ENCODE measurements around the gene KCNAB2.

KCNAB2 gene

DNA sequence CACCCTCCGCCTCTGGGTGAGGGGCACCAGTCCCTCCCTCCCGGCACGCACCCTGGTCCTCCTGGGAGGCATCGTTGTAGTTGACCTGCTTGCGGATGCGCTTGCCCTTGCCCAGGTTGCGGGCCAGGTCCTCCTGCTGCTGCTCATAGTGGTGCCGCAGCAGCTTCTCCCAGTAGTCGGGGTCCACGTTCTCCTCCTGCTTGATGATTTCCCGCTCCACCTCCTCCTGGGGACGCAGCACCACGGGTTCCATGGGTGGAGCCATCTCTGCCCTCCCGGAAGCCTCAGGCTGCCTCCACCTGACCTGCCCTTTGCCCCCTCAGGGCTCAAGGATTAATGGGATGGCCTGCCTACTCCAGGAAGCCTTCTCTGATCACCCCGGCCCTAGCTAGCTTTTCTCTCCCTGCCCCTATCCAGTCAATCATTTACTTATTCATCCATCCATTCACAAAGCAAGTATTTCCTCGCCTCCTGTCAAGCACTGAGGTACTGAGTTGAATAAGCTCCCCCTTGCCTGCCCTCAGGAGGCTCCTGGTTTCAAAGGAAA, 80.9 kb downstream of the KCNAB2 start:
- Histone ChIP-seq H3K27me3 (ENCODE audit: insufficient read depth, low read length, poor library complexity, severe bottlenecking) (no peaks in the 10 kb centered on the region), H3K9ac (ENCODE audit: low read depth, low read length, poor library complexity, severe bottlenecking) (no peak overlapping the region), H3K4me2 (ENCODE audit: low read depth, low read length, poor library complexity, severe bottlenecking) (no peak overlapping the region), H3K36me3 (ENCODE audit: insufficient read depth, low read length) (no peaks in the 10 kb centered on the region), H3K79me2 (ENCODE audit: insufficient read depth, low read length) (no peaks in the 10 kb centered on the region), H3F3A (ENCODE audit: low read depth) (no peaks in the 10 kb centered on the region), H3K4me1 (ENCODE audit: insufficient read depth, low read length, poor library complexity, severe bottlenecking) (no peaks in the 10 kb centered on the region), H3K9me2 (replicated peaks; ENCODE audit: low read depth, low read length) (no peaks in the 10 kb centered on the region), H3K4me3 (ENCODE audit: low read length, poor library complexity, severe bottlenecking) (no peak overlapping the region), H2AFZ (ENCODE audit: low read length) (no peak overlapping the region), H4K20me1 (ENCODE audit: insufficient read depth, low read length, poor library complexity, severe bottlenecking) (no peaks in the 10 kb centered on the region), H3K9me3 (ENCODE audit: insufficient read depth, low read depth, low read length) (no peaks in the 10 kb centered on the region)
- TF ChIP-seq, protein P1, sequence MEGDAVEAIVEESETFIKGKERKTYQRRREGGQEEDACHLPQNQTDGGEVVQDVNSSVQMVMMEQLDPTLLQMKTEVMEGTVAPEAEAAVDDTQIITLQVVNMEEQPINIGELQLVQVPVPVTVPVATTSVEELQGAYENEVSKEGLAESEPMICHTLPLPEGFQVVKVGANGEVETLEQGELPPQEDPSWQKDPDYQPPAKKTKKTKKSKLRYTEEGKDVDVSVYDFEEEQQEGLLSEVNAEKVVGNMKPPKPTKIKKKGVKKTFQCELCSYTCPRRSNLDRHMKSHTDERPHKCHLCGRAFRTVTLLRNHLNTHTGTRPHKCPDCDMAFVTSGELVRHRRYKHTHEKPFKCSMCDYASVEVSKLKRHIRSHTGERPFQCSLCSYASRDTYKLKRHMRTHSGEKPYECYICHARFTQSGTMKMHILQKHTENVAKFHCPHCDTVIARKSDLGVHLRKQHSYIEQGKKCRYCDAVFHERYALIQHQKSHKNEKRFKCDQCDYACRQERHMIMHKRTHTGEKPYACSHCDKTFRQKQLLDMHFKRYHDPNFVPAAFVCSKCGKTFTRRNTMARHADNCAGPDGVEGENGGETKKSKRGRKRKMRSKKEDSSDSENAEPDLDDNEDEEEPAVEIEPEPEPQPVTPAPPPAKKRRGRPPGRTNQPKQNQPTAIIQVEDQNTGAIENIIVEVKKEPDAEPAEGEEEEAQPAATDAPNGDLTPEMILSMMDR (conservative IDR thresholded peaks at IDR 0.05; ENCODE audit: low read length): no peak
- no peak for TF ChIP-seq EZH2phosphoT487 (IDR thresholded peaks at IDR 0.05; ENCODE audit: borderline replicate concordance)

DNA sequence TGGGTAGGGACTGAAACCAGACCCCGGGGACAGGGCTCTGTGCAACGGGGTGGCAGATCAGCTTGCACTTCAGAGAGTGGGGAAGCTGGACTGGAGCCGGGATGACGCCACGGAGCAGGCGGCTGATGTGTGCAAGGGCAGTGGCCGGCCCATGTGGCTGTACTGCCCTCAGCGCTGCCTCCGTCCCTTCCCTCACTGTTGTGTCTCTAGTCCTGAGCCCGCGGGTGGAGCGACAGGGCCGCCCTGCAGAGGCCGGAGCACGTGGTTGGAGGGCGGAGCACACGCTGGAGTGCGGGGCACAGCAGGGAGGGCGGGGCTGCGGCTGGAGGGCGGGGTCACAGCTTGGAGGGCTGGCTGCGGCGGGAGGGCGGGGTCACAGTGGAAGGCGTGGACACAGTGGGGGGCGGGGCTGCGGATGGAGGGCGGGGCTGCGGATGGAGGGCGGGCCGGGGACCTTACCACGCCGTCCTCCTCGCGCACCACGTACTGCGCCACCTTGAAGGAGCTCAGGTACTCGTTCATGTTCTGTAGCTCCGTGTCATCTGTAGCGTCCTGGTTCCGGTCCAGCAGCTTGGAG, 82.0 kb downstream of the KCNAB2 start:
- no peak overlapping the region for H3K4me2 ChIP-seq (ENCODE audit: low read depth, low read length, poor library complexity, severe bottlenecking)
- TF ChIP-seq, protein P1 (conservative IDR thresholded peaks at IDR 0.05; ENCODE audit: low read length): no peak
- TF ChIP-seq EZH2phosphoT487 (IDR thresholded peaks at IDR 0.05; ENCODE audit: borderline replicate concordance): no peak

DNA sequence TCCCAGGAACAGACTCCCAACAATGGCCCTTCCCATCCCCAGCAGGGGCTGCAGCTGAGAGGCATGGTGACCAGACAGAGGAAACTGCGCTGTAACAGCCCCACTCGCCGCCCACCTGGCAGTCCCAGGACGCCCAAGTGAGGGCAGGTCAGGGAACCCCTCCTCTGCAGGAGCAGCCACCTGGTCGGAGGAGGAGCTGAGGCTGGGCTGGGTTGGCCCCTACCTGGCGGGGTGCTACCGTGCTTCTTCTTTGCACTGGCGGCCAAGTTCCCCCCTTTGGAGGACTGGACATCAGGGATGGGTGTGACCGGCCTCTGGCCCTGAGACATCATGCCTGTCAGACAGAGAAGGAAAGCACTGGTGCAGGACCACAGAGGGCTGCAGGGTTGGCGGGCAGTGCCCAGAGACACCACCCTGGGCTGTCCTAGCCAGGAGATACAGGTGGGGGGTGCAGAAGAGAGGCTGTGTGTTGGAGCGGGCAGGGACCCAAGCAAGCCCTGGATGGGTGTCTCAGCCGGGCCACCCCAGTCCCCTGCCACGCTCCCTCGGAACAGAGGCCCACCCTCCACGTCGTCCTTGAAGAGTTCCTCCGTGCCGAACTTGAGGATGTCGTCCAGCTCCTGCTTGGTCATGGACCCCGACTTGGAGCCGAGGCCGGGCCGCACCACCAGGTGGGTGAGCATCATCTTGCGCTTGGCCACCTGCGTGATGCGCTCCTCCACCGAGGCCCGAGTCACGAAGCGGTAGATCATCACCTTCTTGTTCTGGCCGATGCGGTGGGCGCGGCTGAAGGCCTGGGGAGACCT, 82.8 kb downstream of the KCNAB2 start:
- H3K36me3 ChIP-seq (ENCODE audit: insufficient read depth, low read length): no peaks in the 10 kb centered on the region

More for the DNA sequence above, 82.0 kb downstream of the KCNAB2 start:
- H3K4me1 ChIP-seq (ENCODE audit: insufficient read depth, low read length, poor library complexity, severe bottlenecking): no peaks in the 10 kb centered on the region
- no peak overlapping the region for H2AFZ ChIP-seq (ENCODE audit: low read length)
- no peaks in the 10 kb centered on the region for H3K36me3 ChIP-seq (ENCODE audit: insufficient read depth, low read length)
- no peaks in the 10 kb centered on the region for H3K9me2 ChIP-seq (replicated peaks; ENCODE audit: low read depth, low read length)
- no peaks in the 10 kb centered on the region for H3K79me2 ChIP-seq (ENCODE audit: insufficient read depth, low read length)
- no peak overlapping the region for H3K4me3 ChIP-seq (ENCODE audit: low read length, poor library complexity, severe bottlenecking)
- no peaks in the 10 kb centered on the region for H3K27me3 ChIP-seq (ENCODE audit: insufficient read depth, low read length, poor library complexity, severe bottlenecking)
- H3F3A ChIP-seq (ENCODE audit: low read depth): no peaks in the 10 kb centered on the region
- no peaks in the 10 kb centered on the region for H3K9me3 ChIP-seq (ENCODE audit: insufficient read depth, low read depth, low read length)
- H3K9ac ChIP-seq (ENCODE audit: low read depth, low read length, poor library complexity, severe bottlenecking): no peak overlapping the region
- H4K20me1 ChIP-seq (ENCODE audit: insufficient read depth, low read length, poor library complexity, severe bottlenecking): no peaks in the 10 kb centered on the region

More for the DNA sequence above, 82.8 kb downstream of the KCNAB2 start:
- Histone ChIP-seq H3K4me2 (ENCODE audit: low read depth, low read length, poor library complexity, severe bottlenecking) (no peak overlapping the region), H3K9me2 (replicated peaks; ENCODE audit: low read depth, low read length) (no peaks in the 10 kb centered on the region), H3K4me1 (ENCODE audit: insufficient read depth, low read length, poor library complexity, severe bottlenecking) (no peaks in the 10 kb centered on the region), H2AFZ (ENCODE audit: low read length) (no peak overlapping the region), H3K9ac (ENCODE audit: low read depth, low read length, poor library complexity, severe bottlenecking) (no peak overlapping the region), H3K9me3 (ENCODE audit: insufficient read depth, low read depth, low read length) (no peaks in the 10 kb centered on the region), H4K20me1 (ENCODE audit: insufficient read depth, low read length, poor library complexity, severe bottlenecking) (no peaks in the 10 kb centered on the region), H3K27me3 (ENCODE audit: insufficient read depth, low read length, poor library complexity, severe bottlenecking) (no peaks in the 10 kb centered on the region), H3K4me3 (ENCODE audit: low read length, poor library complexity, severe bottlenecking) (no peak overlapping the region), H3K79me2 (ENCODE audit: insufficient read depth, low read length) (no peaks in the 10 kb centered on the region), H3F3A (ENCODE audit: low read depth) (no peaks in the 10 kb centered on the region)
- no peak for TF ChIP-seq EZH2phosphoT487 (IDR thresholded peaks at IDR 0.05; ENCODE audit: borderline replicate concordance)
- TF ChIP-seq, protein P1 (conservative IDR thresholded peaks at IDR 0.05; ENCODE audit: low read length): no peak
